Neural progenitor cell (in vitro differentiated cells): ENCODE results near the gene SETD3. TPM values are rescaled to one million over a fixed set of nuclear protein-coding genes. Genes with fewer than 3 reads are reported as not detected.

Source experiments
- DNase-seq: peaks from one replicate; pipeline ENCODE4 v3.0.0-alpha.2; 2016; ENCODE audit warnings: low spot score
- H2AFZ ChIP-seq: fragments of 200-600 bp; sonication (generic); replicated peaks from 2 replicates; pipeline ENCODE4 v1.6.1; 2016; ENCODE audit warnings: antibody characterized with exemption
- H3F3A ChIP-seq: fragments of 200-600 bp; sonication (generic); 2 replicates; pipeline ENCODE4 v1.6.1; 2016; ENCODE audit warnings: antibody characterized with exemption, low read depth
- H3K27ac ChIP-seq: fragments of 200-600 bp; sonication (generic); 2 replicates; pipeline ENCODE4 v1.5.1; 2016; ENCODE audit warnings: mild to moderate bottlenecking
- H3K27me3 ChIP-seq: fragments of 200-600 bp; sonication (generic); 2 replicates; pipeline ENCODE4 v1.6.1; 2016; ENCODE audit warnings: mild to moderate bottlenecking, moderate library complexity
- H3K36me3 ChIP-seq: fragments of 200-600 bp; sonication (generic); 2 replicates; pipeline ENCODE4 v1.5.1; 2016
- H3K4me1 ChIP-seq: fragments of 200-600 bp; sonication (generic); 2 replicates; pipeline ENCODE4 v1.6.1; 2016; ENCODE audit warnings: mixed run types
- H3K4me2 ChIP-seq: fragments of 200-600 bp; sonication (generic); 2 replicates; pipeline ENCODE4 v1.6.1; 2016
- H3K4me3 ChIP-seq: fragments of 200-600 bp; sonication (generic); 2 replicates; pipeline ENCODE4 v1.5.1; 2016
- H3K79me2 ChIP-seq: fragments of 200-600 bp; sonication (generic); 2 replicates; pipeline ENCODE4 v1.6.1; 2016; ENCODE audit warnings: low read depth
- H3K9ac ChIP-seq: fragments of 200-600 bp; sonication (generic); 2 replicates; pipeline ENCODE4 v1.6.1; 2016
- H3K9me3 ChIP-seq: fragments of 200-600 bp; sonication (generic); 2 replicates; pipeline ENCODE4 v1.5.1; 2016; ENCODE audit warnings: low read depth
- H4K20me1 ChIP-seq: fragments of 200-600 bp; sonication (generic); 2 replicates; pipeline ENCODE4 v1.6.1; 2016; ENCODE audit warnings: low read depth
- H3K27ac Mint-ChIP-seq: 3 replicates; pipeline ENCODE4 v1.8.0; 2021; ENCODE audit warnings: mixed read lengths
- H3K27me3 Mint-ChIP-seq: 2 replicates; pipeline ENCODE4 v1.8.0; 2022; ENCODE audit warnings: low read depth, mild to moderate bottlenecking, inconsistent platforms, moderate library complexity, mixed read lengths; ENCODE audit not compliant: insufficient read depth
- H3K36me3 Mint-ChIP-seq: 3 replicates; pipeline ENCODE4 v1.8.0; 2021; ENCODE audit warnings: mixed read lengths
- H3K4me1 Mint-ChIP-seq: 3 replicates; pipeline ENCODE4 v1.8.0; 2021; ENCODE audit warnings: mixed read lengths
- H3K4me3 Mint-ChIP-seq: 3 replicates; pipeline ENCODE4 v1.8.0; 2021; ENCODE audit warnings: mild to moderate bottlenecking, moderate library complexity, mixed read lengths
- H3K9me3 Mint-ChIP-seq: 3 replicates; pipeline ENCODE4 v1.8.0; 2020; ENCODE audit warnings: mixed read lengths
- EZH2 ChIP-seq: fragments of 200-600 bp; sonication (generic); IDR thresholded peaks from 2 replicates; pipeline ENCODE4 v1.6.1; 2017; ENCODE audit warnings: antibody characterized with exemption, mild to moderate bottlenecking, moderate library complexity
- EZH2phosphoT487 ChIP-seq: fragments of 200-600 bp; sonication (generic); IDR thresholded peaks from 2 replicates; pipeline ENCODE4 v1.6.1; 2017; ENCODE audit warnings: antibody characterized with exemption
- total RNA-seq: library from RNA; depleted of rRNA; stranded (reverse); fragments of >200 nt; gene quantifications from 2 replicates; pipeline ENCODE4 v1.2.3, GENCODE V29; 2015; ENCODE audit warnings: low replicate concordance
- TF ChIP-seq, protein P1 (sequence below): fragments of 200-600 bp; sonication (generic); IDR thresholded peaks from 2 replicates; pipeline ENCODE4 v1.5.1; 2017; ENCODE audit warnings: antibody characterized with exemption, mild to moderate bottlenecking

SETD3 gene
- total RNA-seq, 1 donor from 2014 or later, result 68.0 TPM

GRCh38 chr14:99359906-99360305 is 120.8 kb downstream of the SETD3 start:
- peaks cover 4% of the 10 kb centered on the region for H3K4me1 ChIP-seq
- H3K4me1 Mint-ChIP-seq, result peaks cover 16% of the 10 kb centered on the region
- no peaks in the 10 kb centered on the region for H3K36me3 Mint-ChIP-seq
- no peaks in the 10 kb centered on the region for H3K9me3 Mint-ChIP-seq
- H3K27ac ChIP-seq, result no peak overlapping the region
- H3K4me2 ChIP-seq, result no peak overlapping the region
- DNase-seq, result no peak
- no peak overlapping the region for H3K9ac ChIP-seq
- no peak overlapping the region for H3K4me3 ChIP-seq
- no peaks in the 10 kb centered on the region for H3K79me2 ChIP-seq
- H3F3A ChIP-seq, result no peaks in the 10 kb centered on the region
- peaks cover 5% of the 10 kb centered on the region for H3K27me3 Mint-ChIP-seq
- H3K27me3 ChIP-seq, result no peaks in the 10 kb centered on the region
- H3K27ac Mint-ChIP-seq, result no peak overlapping the region
- H3K9me3 ChIP-seq, result no peaks in the 10 kb centered on the region
- no peaks in the 10 kb centered on the region for H3K36me3 ChIP-seq
- no peak overlapping the region for H3K4me3 Mint-ChIP-seq
- no peak for TF ChIP-seq EZH2phosphoT487
- no peak for TF ChIP-seq EZH2
- TF ChIP-seq, protein P1, sequence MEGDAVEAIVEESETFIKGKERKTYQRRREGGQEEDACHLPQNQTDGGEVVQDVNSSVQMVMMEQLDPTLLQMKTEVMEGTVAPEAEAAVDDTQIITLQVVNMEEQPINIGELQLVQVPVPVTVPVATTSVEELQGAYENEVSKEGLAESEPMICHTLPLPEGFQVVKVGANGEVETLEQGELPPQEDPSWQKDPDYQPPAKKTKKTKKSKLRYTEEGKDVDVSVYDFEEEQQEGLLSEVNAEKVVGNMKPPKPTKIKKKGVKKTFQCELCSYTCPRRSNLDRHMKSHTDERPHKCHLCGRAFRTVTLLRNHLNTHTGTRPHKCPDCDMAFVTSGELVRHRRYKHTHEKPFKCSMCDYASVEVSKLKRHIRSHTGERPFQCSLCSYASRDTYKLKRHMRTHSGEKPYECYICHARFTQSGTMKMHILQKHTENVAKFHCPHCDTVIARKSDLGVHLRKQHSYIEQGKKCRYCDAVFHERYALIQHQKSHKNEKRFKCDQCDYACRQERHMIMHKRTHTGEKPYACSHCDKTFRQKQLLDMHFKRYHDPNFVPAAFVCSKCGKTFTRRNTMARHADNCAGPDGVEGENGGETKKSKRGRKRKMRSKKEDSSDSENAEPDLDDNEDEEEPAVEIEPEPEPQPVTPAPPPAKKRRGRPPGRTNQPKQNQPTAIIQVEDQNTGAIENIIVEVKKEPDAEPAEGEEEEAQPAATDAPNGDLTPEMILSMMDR, result no peak
- no peak overlapping the region for H2AFZ ChIP-seq
- no peaks in the 10 kb centered on the region for H4K20me1 ChIP-seq

- no peaks in the 10 kb centered on the region for H3K9me3 ChIP-seq
- no peak overlapping the region for H2AFZ ChIP-seq
- TF ChIP-seq EZH2 (no peak), EZH2phosphoT487 (no peak)
- TF ChIP-seq, protein P1, result no peak
- no peaks in the 10 kb centered on the region for H3K36me3 Mint-ChIP-seq
- no peak overlapping the region for H3K4me2 ChIP-seq
- H3K4me1 ChIP-seq, result no peaks in the 10 kb centered on the region
- H3K36me3 ChIP-seq, result no peaks in the 10 kb centered on the region
- H3K27ac Mint-ChIP-seq, result peak overlapping the region; percentile 30
- H3K27me3 ChIP-seq, result no peaks in the 10 kb centered on the region
- no peaks in the 10 kb centered on the region for H3K9me3 Mint-ChIP-seq
- no peak overlapping the region for H3K9ac ChIP-seq
- no peaks in the 10 kb centered on the region for H4K20me1 ChIP-seq
- no peaks in the 10 kb centered on the region for H3F3A ChIP-seq
- H3K79me2 ChIP-seq, result no peaks in the 10 kb centered on the region
- H3K27ac ChIP-seq, result no peak overlapping the region
- peaks cover 7% of the 10 kb centered on the region for H3K27me3 Mint-ChIP-seq
- H3K4me3 Mint-ChIP-seq, result no peak overlapping the region
- H3K4me1 Mint-ChIP-seq, result peaks cover 5% of the 10 kb centered on the region
- no peak for DNase-seq
- no peak overlapping the region for H3K4me3 ChIP-seq
Observed at GRCh38 chr14:99357916-99358390, 122.7 kb downstream of the SETD3 start.

- H3K27me3 ChIP-seq, result no peaks in the 10 kb centered on the region
- no peaks in the 10 kb centered on the region for H3K9me3 ChIP-seq
- no peak overlapping the region for H3K4me3 Mint-ChIP-seq
- H3K4me2 ChIP-seq, result no peak overlapping the region
- no peak overlapping the region for H3K4me3 ChIP-seq
- TF ChIP-seq, protein P1, result no peak
- TF ChIP-seq EZH2, result no peak
- no peak for TF ChIP-seq EZH2phosphoT487
- no peak overlapping the region for H3K27ac Mint-ChIP-seq
- no peaks in the 10 kb centered on the region for H4K20me1 ChIP-seq
- no peak overlapping the region for H3K27ac ChIP-seq
- H3K27me3 Mint-ChIP-seq, result peaks cover 5% of the 10 kb centered on the region
- DNase-seq, result no peak
- no peaks in the 10 kb centered on the region for H3K36me3 Mint-ChIP-seq
- no peaks in the 10 kb centered on the region for H3K4me1 ChIP-seq
- H2AFZ ChIP-seq, result no peak overlapping the region
- no peaks in the 10 kb centered on the region for H3K9me3 Mint-ChIP-seq
- no peaks in the 10 kb centered on the region for H3F3A ChIP-seq
- peaks cover 1% of the 10 kb centered on the region for H3K4me1 Mint-ChIP-seq
- no peak overlapping the region for H3K9ac ChIP-seq
- no peaks in the 10 kb centered on the region for H3K79me2 ChIP-seq
- H3K36me3 ChIP-seq, result no peaks in the 10 kb centered on the region
Observed at GRCh38 chr14:99357151-99357915, 123.3 kb downstream of the SETD3 start.
